ENCODE measurements around the gene SYNPO2L. TPM values are rescaled to one million over a fixed set of nuclear protein-coding genes. Genes with fewer than 3 reads are reported as not detected.

Gene SYNPO2L
- total and polyA plus RNA-seq, 9 of the 15 experiments (the other 6 are each of a cell fraction or from before 2014, with no cell fraction given): 0.03 to 0.07 TPM; not detected in 7

DNA sequence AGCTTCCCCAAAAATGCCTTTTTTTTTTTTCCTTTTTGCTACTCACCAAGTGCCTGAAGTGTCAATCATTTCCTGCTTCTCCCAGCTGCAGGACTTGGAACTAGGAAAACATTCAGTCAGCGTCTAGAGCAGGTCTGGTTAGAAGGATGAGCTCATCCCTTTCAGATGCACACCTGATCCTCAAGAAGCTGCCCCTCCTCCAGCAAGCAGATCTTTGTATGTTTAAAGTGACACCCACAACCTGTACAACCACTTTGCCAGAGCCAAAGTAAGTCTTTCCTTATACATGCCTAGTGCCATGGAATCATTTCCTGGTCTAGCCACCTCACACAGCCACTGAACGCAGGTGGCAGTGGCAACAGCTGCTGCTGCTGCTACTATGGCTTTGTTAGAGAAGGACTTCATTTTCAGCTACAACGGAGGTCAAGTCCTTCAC, 54.3 kb downstream of the SYNPO2L start (continued):
- TF ChIP-seq BCLAF1 (IDR thresholded peaks at IDR 0.05; ENCODE audit: borderline replicate concordance in 1 of 2, control insufficient read depth in 1 of 2, low read depth in 2 of 2, low read length in 1 of 2) (no peak), MYNN (IDR thresholded peaks at IDR 0.05) (no peak), MYNN (CRISPR knock-in tag; IDR thresholded peaks at IDR 0.05) (no peak)

GRCh38 chr10:73597346-73597745, 58.5 kb downstream of the SYNPO2L start:
- H3K4me3 ChIP-seq: no peak overlapping the region
- H3K9me3 ChIP-seq (replicated peaks; ENCODE audit: control insufficient read depth, insufficient read depth, low read depth, low read length): no peaks in the 10 kb centered on the region
- ChIA-PET POLR2A (interaction anchor here (0.6 to 3.4 kb wide), 4 partner anchors 11 to 26 kb away, joined by 3 to 14 read pairs (median 4); no protein-coding TSS in a partner anchor), CTCF (ENCODE audit: low intra/inter-chr PET ratio) (no interaction called here)
- peaks cover 0 to 5% of the 10 kb centered on the region in 2 experiments; a peak in 2 of 5 replicates for H3K4me1 ChIP-seq (replicated peaks in 1 of 2; ENCODE audit: control insufficient read depth in 2 of 2, insufficient read depth in 2 of 2, low read length in 2 of 2)
- no peaks in the 10 kb centered on the region for H4K20me1 ChIP-seq (replicated peaks; ENCODE audit: control insufficient read depth, insufficient read depth, low read length)
- no peak overlapping the region for H3K27ac ChIP-seq (ENCODE audit: extremely low read depth, low read depth, low read length)
- no peak overlapping the region for H2AFZ ChIP-seq (ENCODE audit: low read depth, low read length)
- BruUV-seq (replicated peaks): no TSS peak
- ATAC-seq: no peak
- WGBS (ENCODE audit: insufficient coverage, low coverage, missing lambda C conversion rate): 85% methylated on average over 1 of the region's 1 CpG
- intact Hi-C loops (cut with micrococcal nuclease): no loop called here
- in situ Hi-C loops (cut with MboI): no loop called here
- no peaks in the 10 kb centered on the region for H3K79me2 ChIP-seq (ENCODE audit: control insufficient read depth, insufficient read depth, low read length)
- H3K27me3 ChIP-seq (ENCODE audit: control insufficient read depth in 2 of 2, insufficient read depth in 2 of 2, low read length in 2 of 2): no peaks in the 10 kb centered on the region
- H3K9me1 ChIP-seq (ENCODE audit: control insufficient read depth, insufficient read depth, low read length): no peaks in the 10 kb centered on the region
- no peaks in the 10 kb centered on the region for H3K36me3 ChIP-seq (ENCODE audit: control insufficient read depth, insufficient read depth, low read length)
- DNase-seq (ENCODE audit: extremely low read depth in 1 of 4, low spot score in 3 of 4): no peak
- no peak overlapping the region for H3K9ac ChIP-seq (ENCODE audit: insufficient read depth in 1 of 2, low read depth in 2 of 2, low read length in 2 of 2)
- no peak overlapping the region for H3K4me2 ChIP-seq (ENCODE audit: insufficient read depth, low read length)
- TF ChIP-seq RFX7 (CRISPR knock-in tag; IDR thresholded peaks at IDR 0.05) (no peak), RFX5 (IDR thresholded peaks at IDR 0.05; ENCODE audit: low read depth, low read length) (no peak), ZNF174 (CRISPR knock-in tag; IDR thresholded peaks at IDR 0.05) (no peak), NFE2L1 (tag; IDR thresholded peaks at IDR 0.05; ENCODE audit: borderline replicate concordance, low read depth) (no peak), CCAR2 (IDR thresholded peaks at IDR 0.05; ENCODE audit: low read depth, low read length) (no peak), KAT8 (IDR thresholded peaks at IDR 0.05; ENCODE audit: low read depth) (no peak), BACH1 (tag; IDR thresholded peaks at IDR 0.05) (no peak), ZNF699 (CRISPR knock-in tag; IDR thresholded peaks at IDR 0.05; ENCODE audit: insufficient replicate concordance) (no peak), DDX20 (tag; IDR thresholded peaks at IDR 0.05; ENCODE audit: low read depth) (no peak), NFYB (IDR thresholded peaks at IDR 0.05; ENCODE audit: extremely low read depth, insufficient read length) (no peak), DIDO1 (tag; IDR thresholded peaks at IDR 0.05; ENCODE audit: low read depth) (no peak), POLR2AphosphoS2 (IDR thresholded peaks at IDR 0.05; ENCODE audit: low read length) (no peak)
- TF ChIP-seq, protein P1, sequence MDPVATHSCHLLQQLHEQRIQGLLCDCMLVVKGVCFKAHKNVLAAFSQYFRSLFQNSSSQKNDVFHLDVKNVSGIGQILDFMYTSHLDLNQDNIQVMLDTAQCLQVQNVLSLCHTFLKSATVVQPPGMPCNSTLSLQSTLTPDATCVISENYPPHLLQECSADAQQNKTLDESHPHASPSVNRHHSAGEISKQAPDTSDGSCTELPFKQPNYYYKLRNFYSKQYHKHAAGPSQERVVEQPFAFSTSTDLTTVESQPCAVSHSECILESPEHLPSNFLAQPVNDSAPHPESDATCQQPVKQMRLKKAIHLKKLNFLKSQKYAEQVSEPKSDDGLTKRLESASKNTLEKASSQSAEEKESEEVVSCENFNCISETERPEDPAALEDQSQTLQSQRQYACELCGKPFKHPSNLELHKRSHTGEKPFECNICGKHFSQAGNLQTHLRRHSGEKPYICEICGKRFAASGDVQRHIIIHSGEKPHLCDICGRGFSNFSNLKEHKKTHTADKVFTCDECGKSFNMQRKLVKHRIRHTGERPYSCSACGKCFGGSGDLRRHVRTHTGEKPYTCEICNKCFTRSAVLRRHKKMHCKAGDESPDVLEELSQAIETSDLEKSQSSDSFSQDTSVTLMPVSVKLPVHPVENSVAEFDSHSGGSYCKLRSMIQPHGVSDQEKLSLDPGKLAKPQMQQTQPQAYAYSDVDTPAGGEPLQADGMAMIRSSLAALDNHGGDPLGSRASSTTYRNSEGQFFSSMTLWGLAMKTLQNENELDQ (CRISPR knock-in tag; IDR thresholded peaks at IDR 0.05; ENCODE audit: borderline replicate concordance): no peak
- no peak for FAIRE-seq
